GM19240 (cell line): ENCODE data around the gene RYR3.

Experiments
- DNase-seq: peaks from one replicate; pipeline ENCODE4 v3.0.0; 2011; ENCODE audit warnings: low spot score; ENCODE audit not compliant: insufficient read length

RYR3 gene

DNA sequence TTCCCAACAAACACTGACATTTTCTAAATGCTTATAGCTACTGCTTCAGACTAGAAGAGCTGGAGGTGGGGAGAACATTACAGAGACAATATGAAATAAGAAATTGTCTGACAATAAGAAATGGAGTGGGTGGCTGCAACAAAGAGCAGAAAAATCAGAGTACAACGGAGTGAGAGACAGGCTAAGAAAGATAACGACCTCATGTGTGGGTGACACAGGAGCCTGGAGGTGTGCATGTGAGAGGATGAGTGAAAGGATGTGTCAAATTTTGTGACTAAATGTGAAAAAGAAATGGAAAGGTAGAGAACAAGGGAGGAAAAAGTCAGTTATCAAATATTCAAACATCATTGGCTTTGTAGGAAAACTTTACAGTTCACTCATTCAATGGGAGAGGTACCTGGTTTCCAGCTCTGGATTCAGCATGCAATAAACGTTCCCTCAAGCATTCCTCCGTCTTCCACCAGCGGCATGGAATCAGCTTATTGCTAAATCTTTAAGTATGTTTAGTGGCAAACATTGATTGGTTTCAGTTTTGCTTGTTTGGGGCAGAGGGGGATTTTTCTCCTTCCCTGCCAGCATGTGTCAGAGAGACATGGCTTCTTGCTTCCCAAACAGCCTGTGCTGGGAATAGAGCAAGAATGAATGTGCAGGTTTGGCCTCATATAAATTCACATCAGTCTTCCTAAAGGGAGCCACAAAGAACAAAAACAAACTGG lies 553.8 kb downstream of the RYR3 start:
- no peak for DNase-seq

DNA sequence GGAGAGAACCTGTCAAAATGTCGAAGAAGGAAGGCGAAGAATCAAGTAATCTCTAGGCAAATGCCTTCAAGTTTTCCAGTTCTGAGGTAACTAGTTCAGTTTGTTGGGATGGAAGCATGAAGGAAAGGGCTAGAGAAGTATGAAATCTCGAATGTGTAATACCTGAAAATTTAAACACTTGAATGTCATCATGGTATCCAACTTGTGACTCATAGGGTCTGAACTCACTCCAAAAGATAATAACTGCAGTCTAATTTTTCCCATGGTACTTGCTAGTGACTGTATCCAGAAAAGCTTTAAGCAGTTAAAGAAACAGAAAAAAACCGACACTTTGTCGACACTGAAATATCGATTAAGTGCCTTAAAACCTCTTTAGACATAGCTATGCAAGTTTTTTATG lies 554.6 kb downstream of the RYR3 start:
- DNase-seq, result no peak

DNA sequence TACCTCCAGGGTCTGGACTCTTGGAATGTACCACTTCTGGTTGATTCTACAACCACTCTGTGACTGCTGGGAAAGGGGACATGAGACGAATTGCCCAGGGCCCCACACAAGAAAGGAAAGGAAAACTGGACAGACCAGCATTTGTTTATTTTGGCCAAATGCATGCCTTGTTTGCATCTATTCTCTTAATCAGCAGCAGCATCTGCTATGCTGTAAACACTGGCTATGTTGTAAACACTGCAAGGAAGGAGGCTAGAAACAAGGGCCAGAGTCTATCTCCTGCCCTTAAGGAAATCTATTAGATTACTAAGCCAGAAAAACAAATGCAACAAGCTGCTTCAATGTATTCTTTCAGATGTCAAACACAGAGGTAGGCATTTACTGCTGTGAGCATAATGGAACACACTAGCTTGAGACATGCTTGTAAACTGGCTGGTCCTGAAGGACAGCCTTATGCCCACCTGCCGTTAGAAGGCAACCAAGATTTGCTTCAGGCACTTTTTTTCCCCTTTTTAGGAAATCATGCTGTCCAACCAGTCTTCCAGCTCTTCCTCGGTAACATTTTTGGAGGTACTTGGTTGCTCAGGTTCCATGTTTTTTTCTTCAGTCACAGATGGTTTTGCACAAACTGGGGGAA lies 555.5 kb downstream of the RYR3 start:
- no peak for DNase-seq

DNA sequence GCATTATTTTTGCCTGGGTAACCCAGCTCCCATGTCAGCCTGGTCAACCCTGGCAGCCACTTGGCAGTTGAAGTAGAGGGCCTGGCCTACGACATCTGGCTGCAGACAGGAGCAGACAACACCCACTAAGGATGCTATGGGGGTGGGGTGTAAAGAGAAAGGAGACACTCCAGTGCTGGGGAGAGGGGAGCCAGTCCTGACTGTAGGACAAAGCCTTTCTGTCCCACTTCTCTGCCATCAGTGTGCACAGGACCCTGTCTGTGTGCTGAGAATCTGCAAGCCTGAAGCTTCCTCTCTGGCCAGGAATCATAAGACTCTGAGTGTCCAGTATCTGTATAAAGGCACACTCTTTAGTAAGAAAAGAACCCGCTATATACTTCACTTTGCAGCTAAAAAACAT lies 561.2 kb downstream of the RYR3 start:
- no peak for DNase-seq

DNA sequence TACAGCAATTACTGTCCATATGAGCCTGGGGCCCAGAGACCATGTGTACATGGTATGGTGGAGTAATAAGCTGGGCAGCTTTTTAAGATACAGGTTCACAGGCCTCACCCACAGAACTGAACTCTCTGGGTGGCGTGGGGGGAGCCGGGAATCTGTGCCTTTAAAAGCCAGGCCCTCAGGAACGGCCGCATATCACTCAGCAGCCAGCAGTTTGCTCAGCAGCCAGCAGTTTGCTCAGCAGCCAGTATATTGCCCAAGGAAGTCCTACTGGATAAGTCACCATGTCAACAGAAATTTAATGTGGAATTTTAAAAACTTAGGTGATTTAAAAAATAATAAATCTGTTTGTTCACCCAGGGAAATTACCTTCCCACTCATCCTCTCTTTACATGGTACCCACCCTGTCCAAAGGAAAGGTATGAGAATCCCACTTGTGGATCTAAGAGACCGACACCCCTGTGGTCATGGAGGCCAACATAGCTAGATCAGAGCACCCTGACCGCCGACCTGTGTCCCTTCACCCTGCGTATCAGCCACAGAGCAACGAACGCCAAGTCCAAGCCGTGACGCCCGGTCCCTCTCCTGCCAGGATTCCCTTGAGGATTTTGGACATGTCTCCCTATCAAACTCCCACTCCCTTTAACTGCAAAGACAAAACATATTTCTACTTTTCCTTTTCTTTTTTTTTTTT lies 561.8 kb downstream of the RYR3 start:
- DNase-seq, result no peak

DNA sequence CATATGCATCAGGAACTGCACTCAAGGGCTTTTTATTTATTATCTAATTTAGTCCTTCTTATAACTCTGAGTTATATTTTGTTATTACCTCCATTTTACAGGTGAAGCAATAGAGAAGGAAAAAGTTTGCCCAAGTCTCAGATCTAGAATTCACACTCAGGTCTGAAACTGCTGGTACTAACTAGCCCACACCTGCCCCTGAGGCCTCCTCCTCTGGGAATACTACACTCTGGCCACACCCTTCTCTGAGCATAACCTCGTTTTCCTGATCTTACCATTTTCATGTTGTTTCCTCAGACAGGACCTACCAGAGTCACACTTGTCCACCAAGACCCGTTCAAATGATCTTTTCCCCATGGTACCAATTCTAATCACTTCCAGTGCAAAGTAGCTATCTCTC lies 563.4 kb downstream of the RYR3 start:
- DNase-seq, result no peak

DNA sequence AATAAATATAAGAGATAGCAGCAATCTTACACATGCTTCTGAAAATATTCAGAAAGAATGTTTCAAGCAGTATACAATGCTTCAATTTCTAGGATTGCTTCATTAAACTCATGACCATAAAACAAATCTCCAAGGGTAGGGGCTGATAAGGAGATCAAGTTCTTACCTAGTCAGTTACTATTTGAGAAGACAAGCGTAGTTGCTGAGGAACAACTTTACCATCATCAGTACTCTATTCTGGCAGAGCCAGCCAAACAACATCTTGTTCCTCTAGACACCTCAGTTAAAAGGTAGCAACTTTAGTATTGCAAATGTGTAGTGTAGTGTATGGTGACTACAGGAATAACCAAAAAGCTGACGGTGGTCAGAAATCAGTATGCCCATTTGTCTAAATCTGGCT lies 572.2 kb downstream of the RYR3 start:
- no peak for DNase-seq

DNA sequence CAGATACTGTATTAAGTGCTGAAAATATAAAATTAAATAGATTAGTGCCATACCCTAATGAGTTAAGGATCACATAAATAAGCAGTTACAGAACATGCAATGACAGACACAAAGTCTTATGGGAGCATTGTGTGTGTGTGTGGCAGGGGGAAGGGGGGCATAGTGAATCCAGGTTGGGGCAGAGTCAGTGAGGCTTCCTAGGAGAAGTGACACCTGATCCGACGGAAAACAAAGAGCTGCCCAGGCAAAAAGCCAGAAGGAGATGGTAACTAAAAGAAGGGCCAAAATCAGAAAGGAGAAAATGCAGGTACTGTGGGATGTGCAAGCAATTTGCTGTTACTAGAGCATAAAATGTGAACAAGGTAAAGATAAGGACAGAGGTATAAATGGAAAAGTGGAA lies 577.4 kb downstream of the RYR3 start:
- DNase-seq, result no peak

DNA sequence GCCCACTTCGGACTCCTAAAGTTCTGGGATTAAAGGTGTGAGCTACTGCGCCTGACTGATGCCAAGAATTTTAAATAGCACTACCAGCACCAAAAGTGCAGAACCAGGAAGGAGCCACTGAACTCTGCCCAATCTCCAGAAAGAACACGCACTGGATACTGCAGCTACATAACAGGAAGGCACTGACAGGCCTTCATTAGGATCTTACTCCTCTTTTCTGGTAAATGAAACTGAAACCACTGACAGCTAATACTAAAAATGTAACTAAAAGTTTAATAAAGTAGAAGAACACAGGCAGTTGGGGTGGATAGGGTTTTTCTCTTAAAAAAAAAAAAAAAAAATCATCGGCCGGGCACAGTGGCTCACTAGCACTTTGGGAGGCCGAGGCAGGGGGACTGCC lies 583.4 kb downstream of the RYR3 start:
- DNase-seq, result no peak

DNA sequence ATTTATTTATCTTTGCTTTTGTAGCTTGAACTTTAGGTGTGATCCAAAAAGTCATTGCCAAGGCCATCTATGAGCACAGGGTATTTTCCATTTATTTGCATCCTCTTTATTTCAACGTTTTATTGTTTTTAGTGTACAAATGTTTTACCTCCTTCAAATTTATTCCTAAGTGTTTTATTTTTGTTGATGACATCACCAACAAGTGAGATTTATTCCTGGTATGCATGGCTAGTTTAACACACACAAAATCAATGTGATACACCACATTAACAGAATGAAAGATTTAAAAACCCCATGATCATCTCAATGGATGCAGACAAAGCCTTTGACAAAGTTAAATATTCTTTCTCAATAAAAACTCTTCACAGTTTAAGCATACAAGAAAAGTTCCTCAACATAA lies 591.3 kb downstream of the RYR3 start:
- no peak for DNase-seq

DNA sequence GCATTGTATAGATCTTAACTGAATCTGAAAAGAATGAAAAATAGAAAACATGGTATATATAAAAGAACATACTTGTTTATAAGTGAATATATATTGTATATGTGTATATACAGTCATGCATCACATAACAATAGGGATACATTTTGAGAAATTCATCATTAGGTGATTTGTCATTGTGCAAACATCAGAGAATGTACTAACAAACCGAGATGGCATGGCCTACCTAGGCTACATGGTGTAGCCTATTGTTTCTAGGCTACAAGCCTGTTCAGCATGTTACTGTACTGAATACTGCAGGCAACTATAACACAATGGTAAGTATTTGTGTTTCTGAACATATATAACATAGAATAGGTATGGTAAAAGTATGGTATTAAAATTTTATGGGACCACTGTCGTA lies 592.9 kb downstream of the RYR3 start:
- no peak for DNase-seq

DNA sequence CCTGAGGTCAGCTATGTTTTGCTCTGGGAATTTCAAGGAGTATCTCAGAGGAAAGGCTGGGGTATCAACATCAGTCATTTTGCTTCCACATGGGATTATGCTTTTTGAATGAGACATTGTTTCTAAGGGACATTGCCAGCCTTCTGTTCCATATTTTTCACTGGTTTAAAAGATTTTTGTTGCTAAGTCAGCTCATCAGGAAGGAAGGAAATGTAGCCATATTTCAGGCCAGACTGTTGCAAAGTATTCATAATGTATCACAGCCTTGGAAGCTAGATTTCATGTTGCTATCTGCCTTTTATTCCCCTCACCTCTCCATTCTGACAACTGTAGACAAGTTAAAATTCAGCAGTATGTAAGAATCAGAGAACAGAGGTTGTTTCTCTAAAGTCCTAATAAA lies 596.6 kb downstream of the RYR3 start:
- no peak for DNase-seq

DNA sequence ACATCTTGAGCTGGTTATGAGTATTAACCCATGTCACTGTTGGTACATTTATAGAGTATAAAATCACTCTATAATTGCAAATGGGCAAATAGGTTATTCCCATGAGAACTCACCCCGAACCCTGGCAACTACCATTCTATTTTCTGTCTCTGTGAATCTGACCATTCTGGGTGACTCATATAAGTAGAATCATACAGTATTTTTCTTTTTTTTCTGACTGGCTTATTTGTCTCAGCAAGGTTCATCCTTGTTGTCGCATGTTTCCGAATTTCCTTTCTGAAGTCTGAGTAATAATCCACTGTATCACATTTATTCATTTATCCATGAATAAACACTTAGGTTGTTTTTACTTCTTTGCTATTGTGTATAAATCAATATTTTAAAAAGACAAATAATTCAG lies 597.6 kb downstream of the RYR3 start:
- DNase-seq, result no peak

DNA sequence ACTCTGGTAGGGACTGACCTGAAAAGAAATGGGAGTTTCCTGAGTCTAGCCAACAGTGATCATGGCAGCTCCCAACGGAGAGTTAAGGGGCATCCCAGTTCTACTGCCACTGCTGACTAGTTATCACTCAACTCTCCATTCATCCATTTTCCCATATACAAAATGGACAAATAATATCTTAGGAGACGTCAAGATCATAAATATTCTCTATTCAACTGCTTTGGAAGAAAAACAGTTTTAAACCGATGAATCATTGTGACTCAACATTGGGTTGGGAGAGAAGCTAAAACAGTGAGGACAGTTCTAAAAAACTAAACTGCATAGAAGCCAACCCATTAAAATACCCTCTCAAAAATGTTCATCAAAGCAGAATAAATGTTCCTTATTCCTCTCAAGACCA lies 600.0 kb downstream of the RYR3 start:
- DNase-seq, result no peak

DNA sequence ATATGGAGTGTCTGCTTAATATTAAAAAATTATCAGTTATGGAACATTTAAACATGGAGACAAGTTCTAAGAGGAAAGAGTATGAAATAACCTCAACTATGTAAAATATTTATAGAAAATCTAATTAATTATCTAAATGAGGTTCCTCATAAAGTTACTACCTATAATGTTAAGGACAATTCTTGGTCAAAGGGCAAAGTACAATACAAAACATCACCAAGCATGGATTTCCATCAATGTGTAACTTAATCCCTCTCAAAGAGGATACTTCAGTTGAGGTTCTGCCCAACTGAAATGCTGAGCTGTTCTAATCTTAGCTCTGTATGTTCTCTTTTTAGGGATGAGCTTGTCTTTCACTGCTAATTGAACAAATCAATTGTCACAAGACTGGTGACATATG lies 601.6 kb downstream of the RYR3 start:
- DNase-seq, result no peak

DNA sequence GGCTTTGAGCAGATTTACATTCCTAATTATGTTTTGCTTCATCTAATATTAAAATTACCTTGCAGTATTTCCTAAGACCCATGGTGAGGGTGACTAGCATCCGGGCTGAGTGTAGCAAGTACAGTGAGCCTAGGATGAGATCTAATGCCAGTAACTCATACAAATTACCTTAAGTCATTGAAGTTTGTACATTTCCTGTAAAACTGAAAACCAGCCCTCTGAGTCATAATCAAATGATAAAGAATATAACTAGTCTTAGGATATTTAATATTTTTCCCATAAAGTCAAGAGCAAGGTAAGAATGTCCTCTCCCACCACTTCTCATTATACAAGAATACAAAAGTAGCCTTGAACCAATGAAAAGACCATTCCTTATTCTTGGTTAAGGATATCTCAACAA lies 602.7 kb downstream of the RYR3 start:
- no peak for DNase-seq
